ENCODE results near the gene RSRC1. TPM values are rescaled to one million over a fixed set of nuclear protein-coding genes. Genes with fewer than 3 reads are reported as not detected.

Gene RSRC1
- total RNA-seq, 4 donors from 2014 or later: 27.7 to 36.7 (median 31.9) TPM

GRCh38 chr3:158354713-158355112 is 244.8 kb downstream of the RSRC1 start:
- intact Hi-C loops (cut with DNase I; ENCODE audit: low total_unique reads) (no loop called here), in situ Hi-C loops (cut with MboI; ENCODE audit: low sequenced_read_pairs in 4 of 4) (no loop called here)
- H3K4me1 ChIP-seq: peaks cover 0 to 5% of the 10 kb centered on the region in 2 donors
- H3K27me3 ChIP-seq: no peaks in the 10 kb centered on the region
- no peak overlapping the region for H3K27ac ChIP-seq
- ATAC-seq: no peak
- no peak for DNase-seq
- H3K9me3 ChIP-seq: no peaks in the 10 kb centered on the region
- no peak overlapping the region for H3K4me3 ChIP-seq
- no peak for TF ChIP-seq POLR2A (IDR thresholded peaks at IDR 0.05)
- no peak for TF ChIP-seq CTCF (IDR thresholded peaks at IDR 0.05 in 4 of 5, conservative IDR thresholded peaks at IDR 0.05 in 1 of 5)
- no peaks in the 10 kb centered on the region for H3K36me3 ChIP-seq

- TF ChIP-seq POLR2A (IDR thresholded peaks at IDR 0.05) (no peak), CTCF (IDR thresholded peaks at IDR 0.05 in 4 of 5, conservative IDR thresholded peaks at IDR 0.05 in 1 of 5) (no peak)
- no peak overlapping the region for H3K27ac ChIP-seq
- H3K36me3 ChIP-seq: no peaks in the 10 kb centered on the region
- H3K27me3 ChIP-seq: no peaks in the 10 kb centered on the region
- DNase-seq: no peak
- no peak overlapping the region for H3K4me3 ChIP-seq
- in situ Hi-C loops (cut with MboI; ENCODE audit: low sequenced_read_pairs in 4 of 4) (no loop called here), intact Hi-C loops (cut with DNase I; ENCODE audit: low total_unique reads) (no loop called here)
- ATAC-seq: no peak
- H3K4me1 ChIP-seq: peaks cover 0 to 5% of the 10 kb centered on the region in 2 donors
- H3K9me3 ChIP-seq: no peaks in the 10 kb centered on the region
Measured at GRCh38 chr3:158355623-158356588, 246.0 kb downstream of the RSRC1 start.

DNA sequence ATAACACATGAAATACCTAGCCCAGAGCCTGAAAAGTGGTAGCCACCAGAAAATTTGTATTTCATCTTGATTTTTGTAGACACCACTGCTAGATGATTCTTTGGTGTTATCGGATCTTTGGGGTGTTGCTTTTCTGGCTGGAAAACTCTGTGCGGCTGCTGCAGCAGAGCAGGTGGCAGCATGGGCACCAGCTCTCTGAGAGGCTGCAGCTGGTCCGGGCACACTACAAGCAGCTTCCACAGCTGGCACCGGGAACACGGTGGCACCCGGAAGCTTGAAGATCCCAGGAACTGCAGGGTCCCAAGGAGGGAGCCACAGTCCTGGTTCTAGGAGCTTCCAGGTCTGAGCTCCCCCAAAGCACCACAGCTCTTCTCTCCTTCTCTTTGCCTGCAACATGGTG is 249.4 kb downstream of the RSRC1 start:
- in situ Hi-C loops (cut with MboI; ENCODE audit: low sequenced_read_pairs in 4 of 4) (no loop called here), intact Hi-C loops (cut with DNase I; ENCODE audit: low total_unique reads) (no loop called here)
- ATAC-seq: no peak
- TF ChIP-seq POLR2A (IDR thresholded peaks at IDR 0.05) (no peak), CTCF (IDR thresholded peaks at IDR 0.05 in 4 of 5, conservative IDR thresholded peaks at IDR 0.05 in 1 of 5) (no peak)
- Histone ChIP-seq H3K4me1 (peaks cover 0 to 5% of the 10 kb centered on the region in 2 donors), H3K36me3 (no peaks in the 10 kb centered on the region), H3K9me3 (no peaks in the 10 kb centered on the region), H3K4me3 (no peak overlapping the region), H3K27me3 (no peaks in the 10 kb centered on the region), H3K27ac (no peak overlapping the region)
- DNase-seq: no peak

- DNase-seq (no peak), ATAC-seq (no peak)
- Histone ChIP-seq H3K36me3 (no peaks in the 10 kb centered on the region), H3K4me3 (no peak overlapping the region), H3K9me3 (no peaks in the 10 kb centered on the region), H3K4me1 (no peaks in the 10 kb centered on the region), H3K27me3 (no peaks in the 10 kb centered on the region), H3K27ac (no peak overlapping the region)
- intact Hi-C loops (cut with DNase I; ENCODE audit: low total_unique reads) (no loop called here), in situ Hi-C loops (cut with MboI; ENCODE audit: low sequenced_read_pairs in 4 of 4) (no loop called here)
- TF ChIP-seq CTCF (IDR thresholded peaks at IDR 0.05 in 4 of 5, conservative IDR thresholded peaks at IDR 0.05 in 1 of 5) (no peak), POLR2A (IDR thresholded peaks at IDR 0.05) (no peak)
Measured at GRCh38 chr3:158360756-158361448, 251.0 kb downstream of the RSRC1 start.

All from gastrocnemius medialis (tissue), 4 donors.